H9 (cell line): Measurements from ENCODE around the gene ATN1. TPM values are rescaled to one million over a fixed set of nuclear protein-coding genes. Genes with fewer than 3 reads are reported as not detected.

Source experiments
- DNase-seq: peaks from one replicate; pipeline ENCODE4 v3.0.0-alpha.2; 2017
- H2AFZ ChIP-seq: one replicate; pipeline ENCODE4 v1.6.1; 2013; ENCODE audit warnings: mild to moderate bottlenecking, low read length, control low read depth, moderate library complexity
- H2AK5ac ChIP-seq: 2 replicates; pipeline ENCODE4 v1.6.1; 2013; ENCODE audit warnings: low read length, control low read depth, mixed read lengths; ENCODE audit not compliant: insufficient read length
- H2BK120ac ChIP-seq: one replicate; pipeline ENCODE4 v1.6.1; 2013; ENCODE audit warnings: low read depth, mild to moderate bottlenecking, low read length, control low read depth, inconsistent platforms; ENCODE audit not compliant: poor library complexity, severe bottlenecking
- H2BK12ac ChIP-seq: 2 replicates; pipeline ENCODE4 v1.6.1; 2013; ENCODE audit warnings: low read length, control low read depth, mixed read lengths, low read depth; ENCODE audit not compliant: insufficient read length
- H2BK15ac ChIP-seq: 2 replicates; pipeline ENCODE4 v1.6.1; 2013; ENCODE audit warnings: low read depth, low read length, control low read depth
- H2BK20ac ChIP-seq: one replicate; pipeline ENCODE4 v1.6.1; 2013; ENCODE audit warnings: low read depth, mild to moderate bottlenecking, low read length, control low read depth, inconsistent platforms; ENCODE audit not compliant: poor library complexity, severe bottlenecking
- H2BK5ac ChIP-seq: 2 replicates; pipeline ENCODE4 v1.6.1; 2013; ENCODE audit warnings: low read length, control low read depth, mixed read lengths; ENCODE audit not compliant: insufficient read length
- H3K14ac ChIP-seq: 2 replicates; pipeline ENCODE4 v1.6.1; 2013; ENCODE audit warnings: low read length, control low read depth; ENCODE audit not compliant: insufficient read depth
- H3K18ac ChIP-seq: 2 replicates; pipeline ENCODE4 v1.6.1; 2013; ENCODE audit warnings: low read depth, mild to moderate bottlenecking, mixed read lengths, low read length, control low read depth; ENCODE audit not compliant: insufficient read length
- H3K23ac ChIP-seq: 2 replicates; pipeline ENCODE4 v1.6.1; 2013; ENCODE audit warnings: low read length, control low read depth, mixed read lengths, low read depth; ENCODE audit not compliant: insufficient read length
- H3K23me2 ChIP-seq: 2 replicates; pipeline ENCODE4 v1.6.1; 2013; ENCODE audit warnings: low read depth, mild to moderate bottlenecking, mixed read lengths, low read length, control low read depth; ENCODE audit not compliant: insufficient read length, poor library complexity, severe bottlenecking
- H3K27ac ChIP-seq: 2 replicates; pipeline ENCODE4 v1.5.1; 2013; ENCODE audit warnings: low read length, control low read depth, mixed read lengths, low read depth; ENCODE audit not compliant: insufficient read length
- H3K27me3 ChIP-seq: 2 replicates; pipeline ENCODE4 v1.6.1; 2013; ENCODE audit warnings: low read length, control low read depth, inconsistent platforms; ENCODE audit not compliant: insufficient read depth
- H3K4ac ChIP-seq: 2 replicates; pipeline ENCODE4 v1.6.1; 2013; ENCODE audit warnings: low read depth, mild to moderate bottlenecking, control low read depth, inconsistent platforms, low read length, moderate library complexity
- H3K4me1 ChIP-seq: 2 replicates; pipeline ENCODE4 v1.6.1; 2013; ENCODE audit warnings: low read length, control low read depth, inconsistent platforms; ENCODE audit not compliant: insufficient read depth
- H3K4me2 ChIP-seq: 2 replicates; pipeline ENCODE4 v1.6.1; 2013; ENCODE audit warnings: low read length, control low read depth, mixed read lengths; ENCODE audit not compliant: insufficient read length, insufficient read depth
- H3K56ac ChIP-seq: 2 replicates; pipeline ENCODE4 v1.6.1; 2013; ENCODE audit warnings: low read depth, mild to moderate bottlenecking, mixed read lengths, low read length, control low read depth; ENCODE audit not compliant: insufficient read length
- H3K79me1 ChIP-seq: 2 replicates; pipeline ENCODE4 v1.6.1; 2013; ENCODE audit warnings: low read depth, mild to moderate bottlenecking, moderate library complexity, low read length, control low read depth, inconsistent platforms; ENCODE audit not compliant: insufficient read depth, poor library complexity, severe bottlenecking
- H3K79me2 ChIP-seq: 2 replicates; pipeline ENCODE4 v1.6.1; 2013; ENCODE audit warnings: low read length, control low read depth, inconsistent platforms; ENCODE audit not compliant: insufficient read depth
- H3K9ac ChIP-seq: 2 replicates; pipeline ENCODE4 v1.6.1; 2013; ENCODE audit warnings: low read length, control low read depth, mixed read lengths; ENCODE audit not compliant: insufficient read length; ENCODE audit errors: extremely low read depth
- H3K9me3 ChIP-seq: one replicate; pipeline ENCODE4 v1.6.1; 2013; ENCODE audit warnings: low read depth, low read length, inconsistent platforms; ENCODE audit not compliant: control insufficient read depth
- H3T11ph ChIP-seq: one replicate; pipeline ENCODE4 v1.6.1; 2013; ENCODE audit warnings: mild to moderate bottlenecking, low read length, control low read depth, inconsistent platforms
- H4K20me1 ChIP-seq: one replicate; pipeline ENCODE4 v1.6.1; 2013; ENCODE audit not compliant: control insufficient read depth, insufficient read length, insufficient read depth
- H4K5ac ChIP-seq: 2 replicates; pipeline ENCODE4 v1.6.1; 2013; ENCODE audit warnings: low read depth, mild to moderate bottlenecking, mixed read lengths, low read length, control low read depth; ENCODE audit not compliant: insufficient read length
- H4K8ac ChIP-seq: replicated peaks from 2 replicates; pipeline ENCODE4 v1.6.1; 2013; ENCODE audit warnings: low read length, control low read depth, mixed read lengths, low read depth; ENCODE audit not compliant: insufficient read length
- H4K91ac ChIP-seq: 2 replicates; pipeline ENCODE4 v1.6.1; 2013; ENCODE audit warnings: low read depth, mild to moderate bottlenecking, moderate library complexity, mixed read lengths, low read length, control low read depth; ENCODE audit not compliant: insufficient read length
- H3K27ac Mint-ChIP-seq, 3 experiments: 2 replicates in 2 of 3; 3 replicates in 1 of 3; pipeline ENCODE4 v1.8.0; 2020 to 2021; ENCODE audit warnings: mixed read lengths in 3 of 3, mild to moderate bottlenecking in 1 of 3, moderate library complexity in 1 of 3
- H3K27me3 Mint-ChIP-seq: 2 replicates; pipeline ENCODE4 v1.8.0; 2021; ENCODE audit warnings: low read depth, mild to moderate bottlenecking, moderate library complexity, mixed read lengths
- H3K36me3 Mint-ChIP-seq, 3 experiments: 2 replicates in 2 of 3; 3 replicates in 1 of 3; pipeline ENCODE4 v1.8.0; 2020 to 2021; ENCODE audit warnings: low read depth in 3 of 3, mixed read lengths in 3 of 3; ENCODE audit not compliant: insufficient read depth in 1 of 3
- H3K4me1 Mint-ChIP-seq, 2 experiments: 2 replicates each; pipeline ENCODE4 v1.8.0; 2020; ENCODE audit warnings: mixed read lengths in 2 of 2
- H3K4me3 Mint-ChIP-seq, 2 experiments: 2 replicates in 1 of 2; 3 replicates in 1 of 2; pipeline ENCODE4 v1.8.0; 2020 to 2021; ENCODE audit warnings: mild to moderate bottlenecking in 2 of 2, mixed read lengths in 2 of 2, moderate library complexity in 1 of 2
- H3K9me3 Mint-ChIP-seq, 2 experiments: 2 replicates in 1 of 2; 3 replicates in 1 of 2; pipeline ENCODE4 v1.8.0; 2020; ENCODE audit warnings: mild to moderate bottlenecking in 2 of 2, mixed read lengths in 2 of 2, moderate library complexity in 1 of 2
- WGBS: extraction: QIAGEN DNeasy Blood & Tissue Kit; methylation state at CpG from one replicate; pipeline ENCODE4 v1.1.7; 2013; ENCODE audit warnings: missing lambda C conversion rate, low lambda C conversion rate, mixed read lengths; ENCODE audit not compliant: insufficient read length; ENCODE audit errors: extremely low coverage; 5-methylcytosine and 5-hydroxymethylcytosine counted together
- total RNA-seq: library from RNA; stranded (reverse); gene quantifications from 2 replicates; pipeline ENCODE4 v1.2.1, GENCODE V29; 2021
- TF ChIP-seq, protein P1 (sequence below): fragments of 200-600 bp; sonication (generic); conservative IDR thresholded peaks from 3 replicates; pipeline ENCODE4 v1.8.0; 2021; ENCODE audit warnings: antibody characterized with exemption, mild to moderate bottlenecking

ATN1 gene
- total RNA-seq, 1 experiment from 2014 or later, result 103 TPM

DNA sequence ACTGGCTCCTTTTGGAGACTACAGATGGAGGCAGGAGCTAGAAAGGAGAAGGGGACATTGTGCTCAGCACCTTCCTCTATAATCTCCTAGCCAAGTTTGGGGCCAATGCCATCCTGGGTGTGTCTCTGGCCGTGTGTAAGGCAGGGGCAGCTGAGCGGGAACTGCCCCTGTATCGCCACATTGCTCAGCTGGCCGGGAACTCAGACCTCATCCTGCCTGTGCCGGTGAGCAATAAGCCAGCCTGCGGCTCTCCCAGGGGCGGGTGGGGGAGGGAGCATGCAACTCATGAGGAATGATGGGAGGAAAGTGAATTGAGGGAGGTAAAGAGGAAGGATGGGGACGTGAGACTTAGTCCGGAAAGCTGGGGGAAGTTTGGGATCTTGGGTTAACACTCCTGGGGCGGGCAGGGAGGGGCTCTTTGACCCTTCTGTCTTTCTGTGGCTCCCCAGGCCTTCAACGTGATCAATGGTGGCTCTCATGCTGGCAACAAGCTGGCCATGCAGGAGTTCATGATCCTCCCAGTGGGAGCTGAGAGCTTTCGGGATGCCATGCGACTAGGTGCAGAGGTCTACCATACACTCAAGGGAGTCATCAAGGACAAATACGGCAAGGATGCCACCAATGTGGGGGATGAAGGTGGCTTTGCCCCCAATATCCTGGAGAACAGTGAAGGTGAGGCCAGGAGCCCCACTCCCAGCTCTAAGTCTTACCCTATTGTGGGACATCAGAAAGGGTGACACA is 10.1 kb upstream of the ATN1 start:
- H2BK12ac ChIP-seq, result no peak overlapping the region
- H3K18ac ChIP-seq, result no peak overlapping the region
- Mint-ChIP-seq H3K27me3 (peaks cover 9% of the 10 kb centered on the region), H3K36me3 (peaks cover 34 to 60% (median 56%) of the 10 kb centered on the region in 3 experiments), H3K4me1 (peaks cover 32 to 46% of the 10 kb centered on the region in 2 experiments), H3K4me3 (no peak overlapping the region), H3K9me3 (no peaks in the 10 kb centered on the region), H3K27ac (peak overlapping the region in 2 of 3 experiments; percentile 31 to 63; a peak in 2 of 7 replicates)
- no peak overlapping the region for H4K91ac ChIP-seq
- H3K4me2 ChIP-seq, result no peak overlapping the region
- WGBS, result no CpG with 5 or more reads among the region's 14 CpGs
- H2AK5ac ChIP-seq, result no peak overlapping the region
- no peak overlapping the region for H3T11ph ChIP-seq
- H3K4ac ChIP-seq, result no peak overlapping the region
- no peak for DNase-seq
- peaks cover 16% of the 10 kb centered on the region for H3K23me2 ChIP-seq
- no peak overlapping the region for H2BK5ac ChIP-seq
- H3K23ac ChIP-seq, result no peak overlapping the region
- no peak overlapping the region for H3K27ac ChIP-seq
- H4K8ac ChIP-seq, result no peak overlapping the region
- no peak overlapping the region for H2AFZ ChIP-seq
- no peak overlapping the region for H2BK120ac ChIP-seq
- H3K79me1 ChIP-seq, result peaks cover 6% of the 10 kb centered on the region
- H3K9me3 ChIP-seq, result no peaks in the 10 kb centered on the region
- no peaks in the 10 kb centered on the region for H4K20me1 ChIP-seq
- H2BK20ac ChIP-seq, result no peak overlapping the region
- H3K14ac ChIP-seq, result no peak overlapping the region
- TF ChIP-seq, protein P1, sequence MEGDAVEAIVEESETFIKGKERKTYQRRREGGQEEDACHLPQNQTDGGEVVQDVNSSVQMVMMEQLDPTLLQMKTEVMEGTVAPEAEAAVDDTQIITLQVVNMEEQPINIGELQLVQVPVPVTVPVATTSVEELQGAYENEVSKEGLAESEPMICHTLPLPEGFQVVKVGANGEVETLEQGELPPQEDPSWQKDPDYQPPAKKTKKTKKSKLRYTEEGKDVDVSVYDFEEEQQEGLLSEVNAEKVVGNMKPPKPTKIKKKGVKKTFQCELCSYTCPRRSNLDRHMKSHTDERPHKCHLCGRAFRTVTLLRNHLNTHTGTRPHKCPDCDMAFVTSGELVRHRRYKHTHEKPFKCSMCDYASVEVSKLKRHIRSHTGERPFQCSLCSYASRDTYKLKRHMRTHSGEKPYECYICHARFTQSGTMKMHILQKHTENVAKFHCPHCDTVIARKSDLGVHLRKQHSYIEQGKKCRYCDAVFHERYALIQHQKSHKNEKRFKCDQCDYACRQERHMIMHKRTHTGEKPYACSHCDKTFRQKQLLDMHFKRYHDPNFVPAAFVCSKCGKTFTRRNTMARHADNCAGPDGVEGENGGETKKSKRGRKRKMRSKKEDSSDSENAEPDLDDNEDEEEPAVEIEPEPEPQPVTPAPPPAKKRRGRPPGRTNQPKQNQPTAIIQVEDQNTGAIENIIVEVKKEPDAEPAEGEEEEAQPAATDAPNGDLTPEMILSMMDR, result no peak
- H4K5ac ChIP-seq, result no peak overlapping the region
- no peaks in the 10 kb centered on the region for H3K27me3 ChIP-seq
- no peaks in the 10 kb centered on the region; the same call in 1 of the 2 replicates for H3K4me1 ChIP-seq
- H3K9ac ChIP-seq, result no peak overlapping the region
- no peak overlapping the region for H2BK15ac ChIP-seq
- H3K79me2 ChIP-seq, result no peaks in the 10 kb centered on the region
- no peak overlapping the region for H3K56ac ChIP-seq
